ENCODE data around the gene MLF1.

Gene MLF1

DNA sequence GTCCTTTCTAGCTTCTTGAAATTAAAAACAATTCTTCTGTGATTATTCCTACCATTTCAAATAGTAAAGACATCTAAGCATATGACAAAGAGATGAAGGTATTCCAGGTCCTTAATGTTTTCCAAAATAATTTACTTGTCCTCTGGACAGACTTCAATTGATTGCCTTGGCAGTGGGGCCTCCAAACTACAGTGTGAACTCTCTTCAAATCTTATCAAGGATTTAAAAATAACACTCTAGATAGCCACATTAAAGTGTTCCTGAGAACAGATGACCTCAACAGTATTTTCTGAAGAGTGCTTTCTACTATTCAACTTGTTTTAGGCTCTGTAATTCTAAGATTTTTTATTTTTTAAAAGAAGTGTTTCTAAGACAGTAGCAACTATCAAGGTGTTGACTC lies 7.9 kb upstream of the MLF1 start:
- TF ChIP-seq, protein P1, sequence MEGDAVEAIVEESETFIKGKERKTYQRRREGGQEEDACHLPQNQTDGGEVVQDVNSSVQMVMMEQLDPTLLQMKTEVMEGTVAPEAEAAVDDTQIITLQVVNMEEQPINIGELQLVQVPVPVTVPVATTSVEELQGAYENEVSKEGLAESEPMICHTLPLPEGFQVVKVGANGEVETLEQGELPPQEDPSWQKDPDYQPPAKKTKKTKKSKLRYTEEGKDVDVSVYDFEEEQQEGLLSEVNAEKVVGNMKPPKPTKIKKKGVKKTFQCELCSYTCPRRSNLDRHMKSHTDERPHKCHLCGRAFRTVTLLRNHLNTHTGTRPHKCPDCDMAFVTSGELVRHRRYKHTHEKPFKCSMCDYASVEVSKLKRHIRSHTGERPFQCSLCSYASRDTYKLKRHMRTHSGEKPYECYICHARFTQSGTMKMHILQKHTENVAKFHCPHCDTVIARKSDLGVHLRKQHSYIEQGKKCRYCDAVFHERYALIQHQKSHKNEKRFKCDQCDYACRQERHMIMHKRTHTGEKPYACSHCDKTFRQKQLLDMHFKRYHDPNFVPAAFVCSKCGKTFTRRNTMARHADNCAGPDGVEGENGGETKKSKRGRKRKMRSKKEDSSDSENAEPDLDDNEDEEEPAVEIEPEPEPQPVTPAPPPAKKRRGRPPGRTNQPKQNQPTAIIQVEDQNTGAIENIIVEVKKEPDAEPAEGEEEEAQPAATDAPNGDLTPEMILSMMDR (IDR thresholded peaks at IDR 0.05; ENCODE audit: low read depth, low read length) = no peak
- DNase-seq (ENCODE audit: extremely low read depth, low read depth) = no peak

DNA sequence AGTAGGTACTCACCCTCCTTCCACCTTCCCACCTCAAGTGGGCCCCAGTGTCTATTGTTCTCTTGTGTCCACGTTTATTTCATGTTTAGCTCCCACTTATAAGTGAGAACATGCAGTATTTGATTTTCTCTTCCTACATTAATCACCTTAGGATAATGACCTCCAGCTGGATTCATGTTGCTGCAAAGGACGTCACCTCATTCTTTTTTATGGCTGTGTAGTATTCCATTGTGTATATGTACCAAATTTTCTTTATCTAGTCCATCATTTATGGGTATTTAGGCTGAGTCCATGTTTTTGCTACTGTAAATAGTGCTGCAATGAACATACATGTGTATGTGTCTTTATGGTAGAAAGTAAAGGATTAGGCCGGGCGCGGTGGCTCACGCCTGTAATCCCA lies 5.9 kb upstream of the MLF1 start:
- TF ChIP-seq, protein P1 (IDR thresholded peaks at IDR 0.05; ENCODE audit: low read depth, low read length) = no peak
- no peak for DNase-seq (ENCODE audit: extremely low read depth, low read depth)

DNA sequence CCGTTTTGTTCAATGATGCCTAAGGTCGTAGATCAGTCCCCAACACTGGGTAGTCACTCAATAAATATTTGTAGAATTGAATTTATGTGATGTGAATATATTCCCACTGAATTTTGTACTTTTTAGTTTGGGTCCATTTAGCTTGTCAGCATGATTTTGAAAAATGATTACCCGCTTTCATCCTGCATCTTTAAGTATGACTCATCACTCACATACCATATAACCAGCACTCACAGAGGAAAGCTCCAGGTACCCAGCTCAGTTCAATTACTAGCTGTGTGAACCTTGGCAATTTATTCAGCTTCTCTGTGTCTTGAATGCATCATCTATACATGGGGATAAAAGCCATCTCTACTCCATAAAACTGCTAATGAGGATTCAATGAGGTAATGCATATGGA lies 2.2 kb upstream of the MLF1 start:
- TF ChIP-seq, protein P1 (IDR thresholded peaks at IDR 0.05; ENCODE audit: low read depth, low read length) = no peak
- DNase-seq (ENCODE audit: extremely low read depth, low read depth) = no peak

DNA sequence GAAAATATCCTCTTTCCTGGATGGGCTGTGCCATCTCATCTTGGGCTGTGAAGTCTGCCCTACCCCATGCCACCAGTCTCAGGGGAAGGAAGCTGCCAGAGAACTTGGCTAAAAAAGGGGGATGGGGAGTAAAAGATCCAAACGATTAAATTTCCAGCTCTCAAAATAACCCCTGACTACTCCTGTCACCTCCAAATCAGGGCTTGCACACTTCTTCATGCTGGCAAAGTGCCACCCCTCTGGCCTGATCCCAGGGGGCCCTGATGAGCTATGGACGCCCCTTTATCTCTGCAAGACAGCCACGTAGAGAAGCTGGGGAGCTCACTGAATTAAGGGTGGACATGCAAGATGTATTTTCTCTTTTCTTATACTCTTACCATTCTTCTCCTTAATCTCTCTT lies 1.2 kb upstream of the MLF1 start:
- DNase-seq (ENCODE audit: extremely low read depth, low read depth) = no peak
- TF ChIP-seq, protein P1 (IDR thresholded peaks at IDR 0.05; ENCODE audit: low read depth, low read length) = no peak

DNA sequence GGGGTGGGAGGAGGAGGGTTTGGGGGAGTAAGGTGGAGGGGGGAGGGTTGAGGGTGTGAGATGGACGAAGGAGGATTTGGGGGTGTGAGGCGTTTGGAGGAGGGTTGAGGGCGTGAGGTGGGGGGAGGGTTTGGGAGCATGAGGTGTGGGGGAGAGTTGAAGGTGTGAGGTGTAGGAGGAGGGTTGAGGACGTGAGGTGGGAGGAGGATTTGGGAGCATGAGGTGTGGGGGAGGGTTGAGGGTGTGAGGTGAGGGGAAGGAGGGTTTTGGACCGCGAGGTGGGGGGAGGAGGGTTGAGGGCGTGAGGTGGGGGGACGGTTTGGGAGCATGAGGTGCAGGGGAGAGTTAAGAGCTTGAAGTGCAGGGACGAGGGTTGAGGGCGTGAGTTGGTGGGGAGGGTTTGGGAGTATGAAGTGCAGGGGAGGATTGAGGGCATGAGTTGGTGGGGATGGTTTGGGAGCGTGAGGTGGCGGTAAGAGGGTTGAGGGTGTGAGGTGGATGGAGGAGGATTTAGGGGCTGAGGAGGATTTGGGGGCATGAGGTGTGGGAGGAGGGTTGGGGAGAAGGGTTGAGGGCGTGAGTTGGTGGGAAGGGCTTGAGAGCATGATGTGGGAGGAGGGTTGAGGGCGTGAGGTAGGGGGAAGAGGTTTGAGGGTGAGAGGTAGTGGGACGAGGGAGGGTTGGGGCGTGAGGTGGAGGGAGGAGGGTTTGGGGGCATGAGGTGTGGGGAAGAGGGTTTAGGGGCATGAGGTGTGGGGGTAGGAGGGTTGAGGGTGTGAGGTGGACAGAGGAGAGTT lies 1.2 kb downstream of the MLF1 start:
- DNase-seq (ENCODE audit: extremely low read depth, low read depth) = no peak
- TF ChIP-seq, protein P1 (IDR thresholded peaks at IDR 0.05; ENCODE audit: low read depth, low read length) = no peak

DNA sequence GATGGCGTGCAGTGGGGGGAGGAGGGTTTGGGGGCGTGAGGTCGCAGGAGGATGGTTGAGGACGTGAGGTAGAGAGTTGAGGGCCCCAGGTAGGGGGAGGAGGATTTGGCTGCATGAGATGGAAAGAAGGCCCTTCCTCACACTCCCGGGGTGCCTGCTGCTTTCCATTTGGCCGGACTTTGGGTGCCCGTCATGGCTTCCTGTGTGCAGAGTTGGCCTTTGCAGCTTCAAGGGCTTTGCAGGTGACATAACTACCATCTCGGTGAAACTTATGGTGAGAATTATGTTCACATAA lies 1.7 kb downstream of the MLF1 start:
- TF ChIP-seq, protein P1 (IDR thresholded peaks at IDR 0.05; ENCODE audit: low read depth, low read length) = no peak
- DNase-seq (ENCODE audit: extremely low read depth, low read depth) = no peak

DNA sequence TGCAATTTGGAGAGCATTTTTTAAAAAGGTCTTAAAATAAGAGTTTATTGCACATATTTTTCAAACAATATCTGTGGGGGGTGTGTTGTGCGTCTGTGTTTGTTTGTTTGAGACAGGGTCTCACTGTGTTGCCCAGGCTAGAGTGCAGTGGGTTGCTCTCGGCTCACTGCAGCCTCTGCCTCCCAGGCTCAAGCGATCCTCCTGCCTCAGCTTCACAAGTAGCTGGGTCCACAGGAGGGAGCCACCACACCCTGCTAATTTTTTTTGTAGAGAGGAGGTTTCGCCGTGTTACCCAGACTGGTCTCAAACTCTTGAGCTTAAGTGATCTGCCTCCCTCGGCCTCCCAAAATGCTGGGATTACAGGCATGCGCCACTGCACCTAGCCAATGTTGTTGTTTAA lies 2.7 kb downstream of the MLF1 start:
- DNase-seq (ENCODE audit: extremely low read depth, low read depth) = no peak
- TF ChIP-seq, protein P1 (IDR thresholded peaks at IDR 0.05; ENCODE audit: low read depth, low read length) = no peak

All from AG09319 (cell line).